B cell (primary cell): ENCODE results near the gene ZNF384. TPM values are rescaled to one million over a fixed set of nuclear protein-coding genes. Genes with fewer than 3 reads are reported as not detected.

Experiments used
- ATAC-seq: fragments of 200-7000 bp; cut with Tn5 transposase; one replicate; pipeline ENCODE4 v1.10.0; 2021; ENCODE audit warnings: low read depth, mild to moderate bottlenecking, moderate number of reproducible peaks, moderate library complexity
- CTCF ChIA-PET: fragments of 350-600 bp; sonication (Branson Sonifier 250); formaldehyde crosslinking; loops from one replicate; lab custom pipeline; 2021; ENCODE audit warnings: antibody characterized with exemption, inconsistent platforms; lab: Charles Lee
- POLR2A ChIA-PET: fragments of 350-600 bp; sonication (Branson Sonifier 250); formaldehyde crosslinking; loops from one replicate; lab custom pipeline; 2021; ENCODE audit warnings: antibody characterized with exemption; lab: Charles Lee
- DNase-seq: peaks from one replicate; pipeline ENCODE4 v3.0.0; 2013
- H2AFZ ChIP-seq: 2 replicates; pipeline ENCODE4 v1.6.1; 2012; ENCODE audit warnings: mild to moderate bottlenecking, low read depth, low read length; ENCODE audit not compliant: insufficient read depth, poor library complexity, severe bottlenecking
- H3K27ac ChIP-seq, 2 donors: 1 replicate in 1 of 2; 2 replicates in 1 of 2; pipeline ENCODE4 v1.5.1; 2012 to 2013; ENCODE audit warnings: low read length in 2 of 2, mild to moderate bottlenecking in 2 of 2, moderate library complexity in 1 of 2
- H3K27me3 ChIP-seq, 4 experiments: fragments of 200-600 bp in 1 of 4; sonication (generic) in 1 of 4; replicated peaks in 1 of 4; 1 replicate in 2 of 4; 2 replicates in 2 of 4; pipeline versions ENCODE4 v1.6.1 to v1.7.0; 2013 to 2016; ENCODE audit warnings: low read length in 3 of 4, mild to moderate bottlenecking in 2 of 4, mixed read lengths in 1 of 4, moderate library complexity in 1 of 4; ENCODE audit not compliant: insufficient read depth in 4 of 4, control insufficient read depth in 3 of 4; ENCODE audit errors: control extremely low read depth in 1 of 4
- H3K36me3 ChIP-seq, 2 experiments: replicated peaks in 1 of 2; 1 replicate in 1 of 2; 2 replicates in 1 of 2; pipeline versions ENCODE4 v1.6.1 to v1.7.1; 2013; ENCODE audit warnings: low read length in 1 of 2; ENCODE audit not compliant: insufficient read depth in 2 of 2, control insufficient read depth in 1 of 2; ENCODE audit errors: control extremely low read depth in 1 of 2, extremely low read depth in 1 of 2
- H3K4me1 ChIP-seq, 2 donors: fragments of 200-600 bp in 1 of 2; sonication (generic) in 1 of 2; 1 replicate in 1 of 2; 2 replicates in 1 of 2; pipeline versions ENCODE4 v1.5.1 to v1.6.1; 2013 to 2017; ENCODE audit warnings: low read length in 2 of 2; ENCODE audit not compliant: control insufficient read depth in 2 of 2, insufficient read depth in 2 of 2
- H3K4me2 ChIP-seq: replicated peaks from 2 replicates; pipeline ENCODE3; 2012; ENCODE audit warnings: mild to moderate bottlenecking, low read depth, low read length; ENCODE audit not compliant: poor library complexity, severe bottlenecking
- H3K4me3 ChIP-seq, 5 experiments: fragments of 200-600 bp in 1 of 5; sonication (generic) in 1 of 5; 1 replicate in 3 of 5; 2 replicates in 2 of 5; pipeline versions ENCODE4 v1.5.1 to v1.7.0; 2011 to 2016; ENCODE audit warnings: low read length in 4 of 5, mild to moderate bottlenecking in 4 of 5, low read depth in 2 of 5, control low read depth in 1 of 5, moderate library complexity in 1 of 5; ENCODE audit not compliant: insufficient read depth in 1 of 5; ENCODE audit errors: control extremely low read depth in 1 of 5, extremely low read depth in 1 of 5
- H3K79me2 ChIP-seq: fragments of 200-600 bp; sonication (generic); one replicate; pipeline ENCODE4 v1.6.0; 2016; ENCODE audit warnings: low read length; ENCODE audit not compliant: control insufficient read depth, insufficient read depth
- H3K9ac ChIP-seq: fragments of 200-600 bp; sonication (generic); 2 replicates; pipeline ENCODE4 v1.6.1; 2017; ENCODE audit warnings: mild to moderate bottlenecking, low read length, moderate library complexity
- H3K9me3 ChIP-seq, 3 donors: one replicate each; pipeline versions ENCODE4 v1.6.1 to v1.7.1; 2013; ENCODE audit warnings: low read length in 2 of 3; ENCODE audit not compliant: control insufficient read depth in 2 of 3, insufficient read depth in 1 of 3; ENCODE audit errors: control extremely low read depth in 1 of 3
- H4K20me1 ChIP-seq: 2 replicates; pipeline ENCODE4 v1.6.0; 2012; ENCODE audit warnings: mild to moderate bottlenecking, low read length; ENCODE audit not compliant: insufficient read depth, control insufficient read depth, poor library complexity, severe bottlenecking
- H3K27ac Mint-ChIP-seq: one replicate; pipeline ENCODE4 v1.8.0; 2021; ENCODE audit warnings: mixed read lengths
- H3K27me3 Mint-ChIP-seq: one replicate; pipeline ENCODE4 v1.8.0; 2021; ENCODE audit warnings: mixed read lengths
- H3K4me1 Mint-ChIP-seq: one replicate; pipeline ENCODE4 v1.8.0; 2021; ENCODE audit warnings: mixed read lengths
- H3K4me3 Mint-ChIP-seq: one replicate; pipeline ENCODE4 v1.8.0; 2021; ENCODE audit warnings: mixed read lengths
- H3K9me3 Mint-ChIP-seq: one replicate; pipeline ENCODE4 v1.8.0; 2022; ENCODE audit warnings: mixed read lengths; ENCODE audit not compliant: insufficient read depth
- EZH2 ChIP-seq: IDR thresholded peaks from 2 replicates; pipeline ENCODE4 v1.6.1; 2012; ENCODE audit warnings: borderline replicate concordance, low read depth, mild to moderate bottlenecking, moderate library complexity, low read length; ENCODE audit not compliant: insufficient read depth, poor library complexity, severe bottlenecking
- WGBS: methylation state at CpG from one replicate; pipeline ENCODE4 v1.1.5; 2013; ENCODE audit warnings: missing lambda C conversion rate; ENCODE audit not compliant: insufficient coverage; 5-methylcytosine and 5-hydroxymethylcytosine counted together
- intact Hi-C: fragments of 100-400 bp; cut with micrococcal nuclease; formaldehyde crosslinking; loops from one replicate; pipeline ENCODE4 v1.10.0; 2022
- polyA plus RNA-seq: library from polyadenylated mRNA; depleted of rRNA; stranded (reverse); fragments of >200 nt; gene quantifications from 2 replicates; pipeline ENCODE4 v1.2.3, GENCODE V29; 2012
- total RNA-seq, 2 donors: library from RNA; stranded (reverse); fragments of 120-200 nt in 1 of 2; gene quantifications; 1 replicate in 1 of 2; 2 replicates in 1 of 2; pipeline versions ENCODE4 v1.2.3 to v1.2.4, GENCODE V29; 2013 to 2022
- TF ChIP-seq, protein P1 (sequence below): fragments of 200-600 bp; IDR thresholded peaks from one replicate; pipeline ENCODE4 v1.8.0; 2022; ENCODE audit warnings: antibody characterized with exemption, mild to moderate bottlenecking

Gene ZNF384
- total and polyA plus RNA-seq, 2 donors (not counting 1 experiment from before 2014, with no cell fraction given): 83.4 to 108 TPM

DNA sequence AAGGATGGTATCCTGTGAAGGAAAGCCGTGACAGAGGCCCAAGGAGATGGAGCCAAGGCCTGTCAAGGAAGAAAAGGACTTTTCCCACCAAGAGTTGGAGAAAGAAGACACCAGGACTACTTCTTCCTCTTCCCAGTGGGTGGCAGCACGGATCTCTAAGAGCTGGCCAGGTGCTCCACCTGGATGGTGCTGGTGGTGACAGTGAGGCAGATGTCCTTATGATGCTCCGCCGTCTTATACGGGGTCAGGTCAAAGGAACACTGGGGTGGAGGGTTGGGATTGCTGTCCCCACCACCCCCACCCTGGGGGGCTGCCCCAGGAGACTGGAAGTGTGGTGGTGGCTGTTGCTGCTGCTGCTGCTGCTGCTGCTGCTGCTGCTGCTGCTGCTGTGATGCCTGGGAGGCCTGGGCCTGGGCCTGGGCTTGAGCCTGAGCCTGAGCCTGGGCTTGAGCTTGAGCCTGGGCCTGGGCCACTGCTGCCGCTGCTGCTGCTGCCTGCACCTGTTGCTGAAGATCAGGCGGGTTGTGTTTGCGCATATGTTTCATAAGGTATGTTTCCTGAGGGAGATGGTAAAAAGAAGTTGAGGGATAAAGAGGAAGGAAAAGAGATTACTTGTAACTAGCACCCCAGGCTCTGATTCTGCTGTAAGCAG, 21.5 kb downstream of the ZNF384 start:
- ATAC-seq (no peak), DNase-seq (no peak)
- Histone ChIP-seq H2AFZ (no peak overlapping the region), H4K20me1 (peaks cover 6% of the 10 kb centered on the region), H3K27ac (no peak overlapping the region), H3K4me1 (peaks cover 6 to 10% of the 10 kb centered on the region in 2 donors), H3K4me2 (no peak overlapping the region), H3K9me3 (no peaks in the 10 kb centered on the region), H3K79me2 (peaks cover 7% of the 10 kb centered on the region), H3K36me3 (peaks cover 7 to 61% of the 10 kb centered on the region in 2 experiments), H3K4me3 (no peak overlapping the region), H3K27me3 (no peaks in the 10 kb centered on the region), H3K9ac (no peak overlapping the region)
- Mint-ChIP-seq H3K4me3 (no peak overlapping the region), H3K4me1 (peaks cover 8% of the 10 kb centered on the region), H3K9me3 (no peaks in the 10 kb centered on the region), H3K27ac (no peak overlapping the region), H3K27me3 (no peaks in the 10 kb centered on the region)
- ChIA-PET POLR2A (interaction anchor here (0.6 kb wide), 1 partner anchor 92 kb away, joined by 4 read pairs; no protein-coding TSS in a partner anchor), CTCF (interaction anchor here (1.0 to 1.3 kb wide), 2 partner anchors 17 to 38 kb away, joined by 3 to 4 read pairs; no protein-coding TSS in a partner anchor)
- intact Hi-C loops: no loop called here
- no peak for TF ChIP-seq EZH2
- TF ChIP-seq, protein P1, sequence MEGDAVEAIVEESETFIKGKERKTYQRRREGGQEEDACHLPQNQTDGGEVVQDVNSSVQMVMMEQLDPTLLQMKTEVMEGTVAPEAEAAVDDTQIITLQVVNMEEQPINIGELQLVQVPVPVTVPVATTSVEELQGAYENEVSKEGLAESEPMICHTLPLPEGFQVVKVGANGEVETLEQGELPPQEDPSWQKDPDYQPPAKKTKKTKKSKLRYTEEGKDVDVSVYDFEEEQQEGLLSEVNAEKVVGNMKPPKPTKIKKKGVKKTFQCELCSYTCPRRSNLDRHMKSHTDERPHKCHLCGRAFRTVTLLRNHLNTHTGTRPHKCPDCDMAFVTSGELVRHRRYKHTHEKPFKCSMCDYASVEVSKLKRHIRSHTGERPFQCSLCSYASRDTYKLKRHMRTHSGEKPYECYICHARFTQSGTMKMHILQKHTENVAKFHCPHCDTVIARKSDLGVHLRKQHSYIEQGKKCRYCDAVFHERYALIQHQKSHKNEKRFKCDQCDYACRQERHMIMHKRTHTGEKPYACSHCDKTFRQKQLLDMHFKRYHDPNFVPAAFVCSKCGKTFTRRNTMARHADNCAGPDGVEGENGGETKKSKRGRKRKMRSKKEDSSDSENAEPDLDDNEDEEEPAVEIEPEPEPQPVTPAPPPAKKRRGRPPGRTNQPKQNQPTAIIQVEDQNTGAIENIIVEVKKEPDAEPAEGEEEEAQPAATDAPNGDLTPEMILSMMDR: no peak
- WGBS: 100% methylated on average over 3 of the region's 8 CpGs

DNA sequence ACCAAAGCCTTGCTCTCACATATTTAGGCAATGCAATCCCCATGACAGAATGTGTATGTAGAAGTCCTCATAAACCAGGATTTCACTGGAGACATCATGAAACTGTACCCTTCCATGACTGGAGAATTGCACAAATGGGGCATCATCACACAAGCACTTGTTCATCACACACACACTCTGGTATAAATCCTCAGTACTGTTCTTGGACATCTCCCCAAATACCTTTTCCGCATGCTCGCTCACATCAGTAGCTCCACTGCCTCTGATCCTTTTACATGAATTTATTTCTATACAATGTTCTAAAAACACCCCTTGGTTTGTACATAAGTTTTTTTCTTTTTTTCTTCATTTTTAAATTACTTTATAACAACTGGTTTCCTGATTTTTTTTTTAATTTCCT, 23.0 kb downstream of the ZNF384 start:
- ATAC-seq: no peak
- intact Hi-C loops: no loop called here

More for the DNA sequence above, 23.0 kb downstream of the ZNF384 start:
- H2AFZ ChIP-seq: no peak overlapping the region
- Mint-ChIP-seq H3K4me1 (peaks cover 17% of the 10 kb centered on the region), H3K27me3 (no peaks in the 10 kb centered on the region), H3K4me3 (no peak overlapping the region), H3K9me3 (no peaks in the 10 kb centered on the region), H3K27ac (peak overlapping the region; percentile 32)
- peaks cover 21% of the 10 kb centered on the region for H3K79me2 ChIP-seq
- DNase-seq: no peak
- peaks cover 6% of the 10 kb centered on the region for H4K20me1 ChIP-seq
- TF ChIP-seq, protein P1: no peak
- no peak for TF ChIP-seq EZH2
- no peaks in the 10 kb centered on the region for H3K27me3 ChIP-seq
- no peak overlapping the region for H3K4me3 ChIP-seq
- H3K4me1 ChIP-seq: peaks cover 15 to 19% of the 10 kb centered on the region in 2 donors
- ChIA-PET POLR2A (interaction anchor here (0.5 to 0.9 kb wide), 2 partner anchors 38 to 58 kb away, joined by 3 to 5 read pairs; partner anchors contain the start of gene COPS7A), CTCF (interaction anchor here (1.4 to 1.5 kb wide), 2 partner anchors 18 to 58 kb away, joined by 3 to 9 read pairs; partner anchors contain the start of gene COPS7A)
- WGBS: no CpG with 5 or more reads among the region's 2 CpGs
- no peaks in the 10 kb centered on the region for H3K9me3 ChIP-seq
- H3K4me2 ChIP-seq: no peak overlapping the region
- H3K27ac ChIP-seq: no peak overlapping the region
- no peak overlapping the region for H3K9ac ChIP-seq
- peaks cover 5 to 47% of the 10 kb centered on the region in 2 experiments for H3K36me3 ChIP-seq
